HG03439 (cell line): ENCODE measurements around the gene SLC25A36.
"Not testable (repeated sequence)": the region's sequence is repeated elsewhere in the genome, so short reads cannot be mapped to it uniquely, and the experiment has no call there.

Source experiments
- ATAC-seq: cut with Tn5 transposase; IDR thresholded peaks from one replicate; pipeline ENCODE4 v1.9.1; 2021; ENCODE audit warnings: mild to moderate bottlenecking, moderate library complexity; ENCODE audit not compliant: unreplicated experiment

The SLC25A36 gene

DNA sequence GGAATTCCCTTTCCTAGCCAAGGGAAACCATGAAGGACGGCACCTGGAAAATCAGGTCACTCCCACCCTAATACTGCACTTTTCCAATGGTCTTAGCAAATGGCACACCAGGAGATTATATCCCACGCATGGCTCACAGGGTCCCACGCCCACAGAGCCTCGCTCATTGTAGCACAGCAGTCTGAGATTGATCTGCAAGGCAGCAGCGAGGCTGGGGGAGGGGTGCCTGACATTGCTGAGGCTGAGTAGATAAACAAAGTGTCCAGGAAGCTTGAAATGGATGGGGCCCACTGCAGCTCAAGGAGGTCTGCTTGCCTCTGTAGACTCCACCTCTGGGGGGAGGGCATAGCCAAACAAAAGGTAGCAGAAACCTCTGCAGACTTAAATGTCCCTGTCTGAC is 46.2 kb downstream of the SLC25A36 start:
- ATAC-seq = not testable (repeated sequence)

GRCh38 chr3:140994316-140994715 is 52.7 kb downstream of the SLC25A36 start:
- ATAC-seq = no peak

DNA sequence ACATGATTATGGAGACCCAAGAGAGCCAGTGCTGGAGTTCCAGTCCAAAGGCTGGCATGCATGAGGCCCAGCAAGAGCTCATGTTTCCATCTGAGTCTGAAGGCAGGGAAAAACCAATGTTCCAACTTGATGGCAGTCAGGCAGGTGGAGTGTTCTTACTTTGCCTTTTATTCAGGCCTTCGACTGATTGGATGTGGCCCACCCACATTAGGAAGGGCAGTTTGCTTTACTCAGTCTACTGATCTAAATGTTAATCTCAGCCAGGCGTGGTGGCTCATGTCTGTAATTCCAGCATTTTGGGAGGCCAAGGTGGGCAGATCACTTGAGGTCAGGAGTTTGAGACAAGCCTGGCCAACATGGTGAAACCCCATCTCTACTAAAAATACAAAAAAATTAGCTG is 53.2 kb downstream of the SLC25A36 start:
- ATAC-seq = not testable (repeated sequence)

- no peak for ATAC-seq
Measured at GRCh38 chr3:140995881-140996280, 54.2 kb downstream of the SLC25A36 start.

DNA sequence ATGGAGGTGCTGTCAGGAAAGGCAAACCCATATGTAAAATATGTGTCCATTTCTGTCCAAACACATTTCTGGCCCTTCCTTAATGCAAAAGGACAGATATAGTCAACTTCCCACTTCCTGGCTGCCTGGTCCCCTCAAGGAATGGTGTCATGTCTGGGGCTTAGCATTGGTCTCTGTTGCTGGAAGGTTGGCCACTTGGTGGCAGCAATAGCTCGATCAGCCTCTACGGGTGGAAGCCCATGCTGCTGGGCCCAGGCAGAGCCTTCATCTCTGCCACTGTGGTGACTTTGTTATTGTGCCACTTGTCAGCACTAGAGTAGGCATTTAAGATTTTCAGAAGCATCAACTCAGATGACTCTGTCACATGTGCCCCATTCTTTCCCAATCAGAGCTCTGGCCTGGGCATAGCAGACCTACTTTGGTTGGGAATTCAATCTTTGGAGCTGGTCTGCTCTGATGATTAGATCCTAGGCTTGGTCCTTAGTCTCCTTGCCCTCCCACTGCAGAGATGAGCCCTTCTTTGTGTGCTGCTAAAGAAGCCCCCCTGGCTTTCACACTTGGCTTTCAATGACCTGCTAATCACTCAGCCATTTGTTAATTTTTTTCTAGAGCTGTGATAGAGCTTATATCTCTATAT is 58.5 kb downstream of the SLC25A36 start:
- ATAC-seq = peak; percentile 64

- no peak for ATAC-seq
Measured at GRCh38 chr3:141000686-141001085, 59.0 kb downstream of the SLC25A36 start.

DNA sequence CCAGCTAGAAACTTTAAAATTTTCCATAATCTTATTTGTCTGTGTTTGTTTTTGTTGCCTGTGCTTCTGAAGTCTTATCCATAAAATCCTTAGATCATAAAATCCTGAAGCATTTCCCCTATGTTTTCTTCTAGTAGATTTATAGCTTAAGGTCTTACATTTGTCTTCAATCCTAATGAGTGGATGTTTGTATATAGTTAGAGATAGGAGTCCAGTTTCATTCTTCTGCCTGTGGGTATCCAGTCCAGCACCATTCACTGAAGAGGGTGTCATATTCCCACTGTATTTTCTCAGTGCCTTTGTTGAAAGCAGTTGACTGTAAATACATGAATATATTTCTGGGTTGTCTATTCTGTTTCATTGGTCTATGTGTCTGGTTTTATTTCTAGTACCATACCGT is 64.7 kb downstream of the SLC25A36 start:
- no peak for ATAC-seq

- ATAC-seq = no peak
Measured at GRCh38 chr3:141009496-141009895, 67.9 kb downstream of the SLC25A36 start.

GRCh38 chr3:141011232-141011996 is 69.8 kb downstream of the SLC25A36 start:
- no peak for ATAC-seq

DNA sequence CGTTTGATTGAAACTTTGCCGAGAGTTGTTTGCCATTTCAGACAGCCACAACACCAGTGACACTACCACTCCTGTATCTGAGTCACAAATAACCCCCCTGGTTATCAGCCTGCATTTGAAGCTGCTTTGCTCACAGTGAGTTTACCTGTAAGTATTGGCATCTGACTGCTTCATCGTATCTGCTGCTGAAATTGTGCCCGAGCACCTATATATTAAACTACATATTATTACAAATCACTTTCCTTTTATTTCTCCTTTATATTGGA is 70.3 kb downstream of the SLC25A36 start:
- no peak for ATAC-seq

GRCh38 chr3:141012571-141012970 is 70.9 kb downstream of the SLC25A36 start:
- ATAC-seq = no peak

GRCh38 chr3:141015481-141015880 is 73.8 kb downstream of the SLC25A36 start:
- no peak for ATAC-seq

- not testable (repeated sequence) for ATAC-seq
Measured at GRCh38 chr3:141017366-141018322, 76.0 kb downstream of the SLC25A36 start.

DNA sequence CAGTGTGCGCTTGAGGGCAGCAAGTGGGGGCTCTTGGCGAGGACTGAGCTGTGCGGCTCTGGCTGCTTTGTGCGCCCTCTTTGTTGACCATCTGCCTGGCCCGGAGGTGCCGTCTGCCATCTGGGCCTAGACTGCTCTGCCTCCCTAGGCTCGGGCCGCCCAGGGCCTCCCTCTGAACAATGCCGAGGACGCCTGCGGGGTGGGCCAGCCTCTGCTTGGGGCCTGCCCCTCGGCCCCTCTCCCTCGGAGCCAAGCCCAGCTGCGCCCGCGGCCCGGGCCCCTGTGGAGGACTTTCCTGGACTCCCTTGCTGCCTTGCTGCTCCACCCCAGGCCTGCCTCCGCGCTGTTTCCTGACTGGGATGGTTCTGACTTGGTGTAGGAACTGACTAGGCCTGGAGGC is 77.6 kb downstream of the SLC25A36 start:
- no peak for ATAC-seq

GRCh38 chr3:141020143-141020830 is 78.7 kb downstream of the SLC25A36 start:
- ATAC-seq = no peak

DNA sequence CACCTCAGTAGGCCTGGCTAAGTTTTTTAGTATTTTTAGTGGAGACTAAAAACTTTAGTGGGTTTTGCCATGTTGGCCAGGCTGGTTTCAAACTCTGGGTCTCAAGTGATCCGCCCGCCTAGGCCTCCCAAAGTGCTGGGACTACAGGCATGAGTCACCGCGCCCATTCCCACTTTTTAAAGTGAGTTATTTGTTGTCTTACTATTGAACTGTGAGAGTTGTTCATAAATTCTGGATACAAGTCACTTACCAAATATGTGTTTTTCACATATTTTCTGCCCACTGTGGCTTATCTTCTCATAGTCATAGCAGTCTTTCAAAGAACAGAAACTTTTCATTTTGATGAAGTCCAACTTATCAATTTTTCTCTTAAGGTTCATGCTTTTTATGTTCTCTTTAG is 79.6 kb downstream of the SLC25A36 start:
- no peak for ATAC-seq
